ENCODE measurements around the gene NCOA6.

DNA sequence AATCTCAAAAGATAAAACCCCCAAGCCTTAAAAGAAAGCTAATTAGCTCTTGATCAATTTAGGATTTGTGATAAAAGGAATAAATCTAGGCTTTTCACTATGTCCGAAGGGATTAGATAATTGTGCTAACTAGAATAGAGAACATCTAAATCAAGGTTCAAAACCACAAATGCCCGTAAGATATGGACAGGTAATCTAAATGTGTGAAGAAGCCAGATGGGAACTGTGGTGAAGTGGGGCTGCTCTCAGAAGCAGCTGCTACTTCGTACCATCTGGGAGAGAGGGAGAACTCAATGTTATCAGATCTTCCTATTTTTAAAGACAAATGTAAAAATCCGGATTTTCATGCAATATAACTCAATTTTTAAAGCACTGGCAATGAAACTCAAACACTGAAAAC, 44.2 kb downstream of the NCOA6 start:
- TF ChIP-seq, protein P1, sequence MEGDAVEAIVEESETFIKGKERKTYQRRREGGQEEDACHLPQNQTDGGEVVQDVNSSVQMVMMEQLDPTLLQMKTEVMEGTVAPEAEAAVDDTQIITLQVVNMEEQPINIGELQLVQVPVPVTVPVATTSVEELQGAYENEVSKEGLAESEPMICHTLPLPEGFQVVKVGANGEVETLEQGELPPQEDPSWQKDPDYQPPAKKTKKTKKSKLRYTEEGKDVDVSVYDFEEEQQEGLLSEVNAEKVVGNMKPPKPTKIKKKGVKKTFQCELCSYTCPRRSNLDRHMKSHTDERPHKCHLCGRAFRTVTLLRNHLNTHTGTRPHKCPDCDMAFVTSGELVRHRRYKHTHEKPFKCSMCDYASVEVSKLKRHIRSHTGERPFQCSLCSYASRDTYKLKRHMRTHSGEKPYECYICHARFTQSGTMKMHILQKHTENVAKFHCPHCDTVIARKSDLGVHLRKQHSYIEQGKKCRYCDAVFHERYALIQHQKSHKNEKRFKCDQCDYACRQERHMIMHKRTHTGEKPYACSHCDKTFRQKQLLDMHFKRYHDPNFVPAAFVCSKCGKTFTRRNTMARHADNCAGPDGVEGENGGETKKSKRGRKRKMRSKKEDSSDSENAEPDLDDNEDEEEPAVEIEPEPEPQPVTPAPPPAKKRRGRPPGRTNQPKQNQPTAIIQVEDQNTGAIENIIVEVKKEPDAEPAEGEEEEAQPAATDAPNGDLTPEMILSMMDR (IDR thresholded peaks at IDR 0.05): no peak
- no peak for TF ChIP-seq POLR2A (IDR thresholded peaks at IDR 0.05)
